ENCODE measurements around the gene JCAD.
"Not testable (repeated sequence)": the region's sequence is repeated elsewhere in the genome, so short reads cannot be mapped to it uniquely, and the experiment has no call there.

Gene JCAD

GRCh38 chr10:29987471-29987870 is 71.9 kb downstream of the JCAD start:
- no peak for DNase-seq (ENCODE audit: low spot score)

- DNase-seq (ENCODE audit: low spot score), result no peak
Measured at GRCh38 chr10:29982997-29983648, 76.3 kb downstream of the JCAD start.

GRCh38 chr10:29981510-29981909 is 77.9 kb downstream of the JCAD start:
- no peak for DNase-seq (ENCODE audit: low spot score)

- DNase-seq (ENCODE audit: low spot score), result no peak
Measured at GRCh38 chr10:29980084-29980483, 79.3 kb downstream of the JCAD start.

GRCh38 chr10:29979421-29979779 is 80.0 kb downstream of the JCAD start:
- not testable (repeated sequence) for DNase-seq (ENCODE audit: low spot score)

GRCh38 chr10:29977171-29977570 is 82.2 kb downstream of the JCAD start:
- no peak for DNase-seq (ENCODE audit: low spot score)

GRCh38 chr10:29976134-29976533 is 83.3 kb downstream of the JCAD start:
- DNase-seq (ENCODE audit: low spot score), result no peak

GRCh38 chr10:29974773-29975172 is 84.6 kb downstream of the JCAD start:
- DNase-seq (ENCODE audit: low spot score), result no peak

- no peak for DNase-seq (ENCODE audit: low spot score)
Measured at GRCh38 chr10:29973921-29974320, 85.5 kb downstream of the JCAD start.

- no peak for DNase-seq (ENCODE audit: low spot score)
Measured at GRCh38 chr10:29970576-29970975, 88.8 kb downstream of the JCAD start.

GRCh38 chr10:29970012-29970396 is 89.4 kb downstream of the JCAD start:
- no peak for DNase-seq (ENCODE audit: low spot score)

- DNase-seq (ENCODE audit: low spot score), result no peak
Measured at GRCh38 chr10:29969255-29970011, 90.0 kb downstream of the JCAD start.

GRCh38 chr10:29968585-29968984 is 90.8 kb downstream of the JCAD start:
- DNase-seq (ENCODE audit: low spot score), result no peak

- no peak for DNase-seq (ENCODE audit: low spot score)
Measured at GRCh38 chr10:29966269-29966668, 93.1 kb downstream of the JCAD start.

All from AG20443 (cell line).